NB4 (cell line): ENCODE results near the gene IQCK.

Experiments
- CTCF ChIP-seq: IDR thresholded peaks from one replicate; pipeline ENCODE4 v1.5.1; 2012; ENCODE audit warnings: low read depth, low read length
- MAX ChIP-seq: IDR thresholded peaks from 2 replicates; pipeline ENCODE4 v1.6.1; 2011; ENCODE audit warnings: low read depth, low read length
- POLR2A ChIP-seq: IDR thresholded peaks from 2 replicates; pipeline ENCODE4 v1.6.1; 2011; ENCODE audit warnings: mild to moderate bottlenecking; ENCODE audit not compliant: insufficient read length; ENCODE audit errors: extremely low read depth

- TF ChIP-seq CTCF (no peak), POLR2A (no peak), MAX (no peak)
Measured at GRCh38 chr16:19851476-19851875, 133.4 kb downstream of the IQCK start.
